ENCODE results near the gene VPS54. TPM values are rescaled to one million over a fixed set of nuclear protein-coding genes. Genes with fewer than 3 reads are reported as not detected.

VPS54 gene
- total RNA-seq, 1 experiment from 2014 or later = 21.2 TPM

DNA sequence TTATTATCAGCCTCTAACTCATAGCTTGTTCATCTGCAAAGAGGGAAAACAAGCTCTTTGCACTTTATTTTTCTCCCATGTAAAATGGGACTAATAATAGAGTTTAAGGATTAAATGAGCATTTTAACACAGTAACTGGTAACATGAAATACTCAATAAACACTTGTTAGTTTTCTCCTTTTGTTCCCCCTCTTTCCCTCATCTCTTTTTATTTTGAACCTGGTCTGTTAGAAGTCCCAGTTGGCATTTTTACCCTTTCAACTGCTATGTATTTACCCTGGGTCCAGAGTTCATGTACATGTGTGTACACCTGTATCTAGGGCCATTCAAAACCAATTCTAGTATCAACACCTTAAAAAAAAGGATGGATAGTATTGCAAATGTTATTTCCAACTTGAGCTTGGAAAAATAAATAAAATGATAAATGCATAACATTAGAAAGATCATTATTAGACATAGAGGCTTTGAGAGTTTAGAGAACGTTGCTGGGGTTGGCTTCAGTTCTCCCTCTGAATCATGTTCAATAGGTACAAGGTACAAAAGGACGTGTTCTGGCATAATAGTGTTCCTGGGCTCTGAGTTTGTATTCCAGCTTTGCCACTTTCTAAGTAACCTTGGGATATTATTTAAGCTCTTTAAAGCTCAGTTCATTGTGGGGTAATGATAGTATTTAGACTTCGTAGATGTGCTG is 5.2 kb upstream of the VPS54 start:
- in situ Hi-C loops (cut with HindIII; ENCODE audit: low pct_unique_long_range_greater_than_20kb, low sequenced_read_pairs) = no loop called here

DNA sequence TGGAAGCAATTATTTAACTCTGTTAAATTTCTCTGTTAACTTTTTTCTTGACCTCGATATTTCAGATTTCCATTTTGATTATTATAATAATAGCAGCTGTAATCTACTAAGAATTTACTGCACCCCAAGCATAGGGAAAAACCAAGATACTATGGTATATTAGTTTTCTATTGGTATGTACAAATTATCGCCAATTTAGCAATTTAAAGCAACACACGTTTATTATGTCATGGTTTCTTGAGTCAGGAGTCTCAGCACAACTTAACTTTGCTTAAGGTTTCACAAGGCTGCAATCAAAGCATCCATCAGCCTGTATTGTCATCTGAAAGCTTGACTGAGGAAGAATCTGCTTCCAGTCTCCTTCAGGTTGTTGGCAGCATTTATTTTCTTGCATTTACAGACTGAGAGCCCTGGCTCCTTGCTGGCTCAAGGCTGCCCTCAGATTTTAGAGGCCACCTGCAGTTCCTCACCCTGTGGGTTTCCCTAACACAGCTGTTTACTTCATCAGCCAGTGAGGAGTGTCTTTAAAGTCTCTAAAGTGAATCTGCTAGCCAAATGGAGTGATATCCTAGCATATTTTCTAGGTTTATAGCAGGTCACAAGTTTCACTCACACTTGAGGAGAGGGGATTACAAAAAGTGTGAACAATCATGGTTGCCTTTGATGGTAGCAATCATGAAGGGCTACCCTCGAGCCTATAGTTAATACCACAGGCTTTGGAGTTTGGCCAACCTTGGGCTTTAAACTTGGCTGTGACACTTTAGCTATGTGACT is 4.4 kb upstream of the VPS54 start:
- ATAC-seq (no peak), DNase-seq (ENCODE audit: low read depth, low spot score) (no peak)
- intact Hi-C loops (cut with micrococcal nuclease; ENCODE audit: unreplicated experiment) (no loop called here), in situ Hi-C loops (cut with HindIII; ENCODE audit: low pct_unique_long_range_greater_than_20kb, low sequenced_read_pairs) (no loop called here)
- Histone ChIP-seq H3K36me3 (ENCODE audit: control insufficient read depth, insufficient read depth, low read length) (no peaks in the 10 kb centered on the region), H3K27ac (ENCODE audit: low read length) (no peak overlapping the region), H3K4me1 (ENCODE audit: control insufficient read depth, insufficient read depth, low read length) (peaks cover 10% of the 10 kb centered on the region; the same call in 1 of the 2 replicates), H3K9me3 (ENCODE audit: control insufficient read depth, insufficient read depth, low read depth, low read length) (no peaks in the 10 kb centered on the region), H3K4me3 (ENCODE audit: low read depth in 2 of 2, low read length in 2 of 2) (no peak overlapping the region), H3K27me3 (ENCODE audit: control insufficient read depth, insufficient read depth, low read length) (peaks cover 2% of the 10 kb centered on the region; the same call in 1 of the 2 replicates)
- CTCF ChIA-PET = no interaction called here
- POLR2A ChIA-PET = interaction anchor here (0.6 kb wide), 1 partner anchor 182 kb away, joined by 7 read pairs; the partner anchor contains the start of gene UGP2
- TF ChIP-seq, protein P1, sequence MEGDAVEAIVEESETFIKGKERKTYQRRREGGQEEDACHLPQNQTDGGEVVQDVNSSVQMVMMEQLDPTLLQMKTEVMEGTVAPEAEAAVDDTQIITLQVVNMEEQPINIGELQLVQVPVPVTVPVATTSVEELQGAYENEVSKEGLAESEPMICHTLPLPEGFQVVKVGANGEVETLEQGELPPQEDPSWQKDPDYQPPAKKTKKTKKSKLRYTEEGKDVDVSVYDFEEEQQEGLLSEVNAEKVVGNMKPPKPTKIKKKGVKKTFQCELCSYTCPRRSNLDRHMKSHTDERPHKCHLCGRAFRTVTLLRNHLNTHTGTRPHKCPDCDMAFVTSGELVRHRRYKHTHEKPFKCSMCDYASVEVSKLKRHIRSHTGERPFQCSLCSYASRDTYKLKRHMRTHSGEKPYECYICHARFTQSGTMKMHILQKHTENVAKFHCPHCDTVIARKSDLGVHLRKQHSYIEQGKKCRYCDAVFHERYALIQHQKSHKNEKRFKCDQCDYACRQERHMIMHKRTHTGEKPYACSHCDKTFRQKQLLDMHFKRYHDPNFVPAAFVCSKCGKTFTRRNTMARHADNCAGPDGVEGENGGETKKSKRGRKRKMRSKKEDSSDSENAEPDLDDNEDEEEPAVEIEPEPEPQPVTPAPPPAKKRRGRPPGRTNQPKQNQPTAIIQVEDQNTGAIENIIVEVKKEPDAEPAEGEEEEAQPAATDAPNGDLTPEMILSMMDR (IDR thresholded peaks at IDR 0.05) = 0 out of 2 replicates have a peak, but pooled peaks have one; percentile 6
- no peak for TF ChIP-seq POLR2AphosphoS5 (IDR thresholded peaks at IDR 0.05; ENCODE audit: low read depth, low read length)
- BruUV-seq (replicated peaks) = no TSS peak

More for the DNA sequence above, 5.2 kb upstream of the VPS54 start:
- TF ChIP-seq, protein P1 (IDR thresholded peaks at IDR 0.05) = no peak
- TF ChIP-seq POLR2AphosphoS5 (IDR thresholded peaks at IDR 0.05; ENCODE audit: low read depth, low read length) (no peak), TCF7L2 (IDR thresholded peaks at IDR 0.05; ENCODE audit: low read depth, low read length) (no peak), SIN3A (IDR thresholded peaks at IDR 0.05; ENCODE audit: borderline replicate concordance, insufficient read depth, low read depth, low read length) (no peak)
- TF ChIP-seq, protein P2, sequence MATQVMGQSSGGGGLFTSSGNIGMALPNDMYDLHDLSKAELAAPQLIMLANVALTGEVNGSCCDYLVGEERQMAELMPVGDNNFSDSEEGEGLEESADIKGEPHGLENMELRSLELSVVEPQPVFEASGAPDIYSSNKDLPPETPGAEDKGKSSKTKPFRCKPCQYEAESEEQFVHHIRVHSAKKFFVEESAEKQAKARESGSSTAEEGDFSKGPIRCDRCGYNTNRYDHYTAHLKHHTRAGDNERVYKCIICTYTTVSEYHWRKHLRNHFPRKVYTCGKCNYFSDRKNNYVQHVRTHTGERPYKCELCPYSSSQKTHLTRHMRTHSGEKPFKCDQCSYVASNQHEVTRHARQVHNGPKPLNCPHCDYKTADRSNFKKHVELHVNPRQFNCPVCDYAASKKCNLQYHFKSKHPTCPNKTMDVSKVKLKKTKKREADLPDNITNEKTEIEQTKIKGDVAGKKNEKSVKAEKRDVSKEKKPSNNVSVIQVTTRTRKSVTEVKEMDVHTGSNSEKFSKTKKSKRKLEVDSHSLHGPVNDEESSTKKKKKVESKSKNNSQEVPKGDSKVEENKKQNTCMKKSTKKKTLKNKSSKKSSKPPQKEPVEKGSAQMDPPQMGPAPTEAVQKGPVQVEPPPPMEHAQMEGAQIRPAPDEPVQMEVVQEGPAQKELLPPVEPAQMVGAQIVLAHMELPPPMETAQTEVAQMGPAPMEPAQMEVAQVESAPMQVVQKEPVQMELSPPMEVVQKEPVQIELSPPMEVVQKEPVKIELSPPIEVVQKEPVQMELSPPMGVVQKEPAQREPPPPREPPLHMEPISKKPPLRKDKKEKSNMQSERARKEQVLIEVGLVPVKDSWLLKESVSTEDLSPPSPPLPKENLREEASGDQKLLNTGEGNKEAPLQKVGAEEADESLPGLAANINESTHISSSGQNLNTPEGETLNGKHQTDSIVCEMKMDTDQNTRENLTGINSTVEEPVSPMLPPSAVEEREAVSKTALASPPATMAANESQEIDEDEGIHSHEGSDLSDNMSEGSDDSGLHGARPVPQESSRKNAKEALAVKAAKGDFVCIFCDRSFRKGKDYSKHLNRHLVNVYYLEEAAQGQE (IDR thresholded peaks at IDR 0.05; ENCODE audit: insufficient read depth in 1 of 2, low read depth in 2 of 2, low read length in 1 of 2) = no peak
- H3K27ac ChIP-seq (ENCODE audit: low read length) = no peak overlapping the region
- DNase-seq (ENCODE audit: low read depth, low spot score) (no peak), ATAC-seq (no peak)
- POLR2A ChIA-PET = interaction anchor here (0.6 kb wide), 1 partner anchor 183 kb away, joined by 7 read pairs; the partner anchor contains the start of gene UGP2
- no peak overlapping the region for H3K4me3 ChIP-seq (ENCODE audit: low read depth in 2 of 2, low read length in 2 of 2)
- CTCF ChIA-PET = no interaction called here
- no TSS peak for BruUV-seq (replicated peaks)
- intact Hi-C loops (cut with micrococcal nuclease; ENCODE audit: unreplicated experiment) = no loop called here
- H3K36me3 ChIP-seq (ENCODE audit: control insufficient read depth, insufficient read depth, low read length) = no peaks in the 10 kb centered on the region
- H3K4me1 ChIP-seq (ENCODE audit: control insufficient read depth, insufficient read depth, low read length) = peaks cover 10% of the 10 kb centered on the region; the same call in 1 of the 2 replicates
- no peaks in the 10 kb centered on the region for H3K9me3 ChIP-seq (ENCODE audit: control insufficient read depth, insufficient read depth, low read depth, low read length)
- H3K27me3 ChIP-seq (ENCODE audit: control insufficient read depth, insufficient read depth, low read length) = peaks cover 8% of the 10 kb centered on the region; the same call in 1 of the 2 replicates
